SH-SY5Y (cell line): ENCODE data around the gene ADAMTS17.

Experiments used
- GATA2 ChIP-seq: IDR thresholded peaks from 2 replicates; pipeline ENCODE4 v1.6.1; 2011; ENCODE audit warnings: mild to moderate bottlenecking, low read depth, low read length
- GATA3 ChIP-seq: IDR thresholded peaks from 2 replicates; pipeline ENCODE4 v1.6.1; 2011; ENCODE audit warnings: low read depth, mild to moderate bottlenecking, low read length, moderate library complexity

ADAMTS17 gene

DNA sequence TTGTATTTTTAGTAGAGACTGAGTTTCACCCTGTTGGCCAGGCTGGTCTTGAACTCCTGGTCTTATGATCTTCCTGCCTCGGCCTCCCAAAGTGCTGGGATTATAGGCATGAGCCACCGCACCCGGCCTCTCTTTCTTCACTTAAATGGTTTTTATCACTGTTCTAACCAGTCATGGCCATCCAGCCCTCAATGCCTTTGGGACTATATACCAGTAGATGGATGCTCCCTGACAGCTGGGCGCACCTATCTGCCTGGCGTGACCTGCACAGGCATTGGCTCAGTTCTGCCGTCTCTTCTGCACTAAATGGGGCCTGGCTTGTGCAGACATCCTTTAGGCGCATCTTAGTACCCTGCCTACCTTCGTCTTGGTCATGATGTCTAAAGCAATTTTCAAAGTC, 233.4 kb downstream of the ADAMTS17 start:
- no peak for TF ChIP-seq GATA2
- TF ChIP-seq GATA3 = no peak

DNA sequence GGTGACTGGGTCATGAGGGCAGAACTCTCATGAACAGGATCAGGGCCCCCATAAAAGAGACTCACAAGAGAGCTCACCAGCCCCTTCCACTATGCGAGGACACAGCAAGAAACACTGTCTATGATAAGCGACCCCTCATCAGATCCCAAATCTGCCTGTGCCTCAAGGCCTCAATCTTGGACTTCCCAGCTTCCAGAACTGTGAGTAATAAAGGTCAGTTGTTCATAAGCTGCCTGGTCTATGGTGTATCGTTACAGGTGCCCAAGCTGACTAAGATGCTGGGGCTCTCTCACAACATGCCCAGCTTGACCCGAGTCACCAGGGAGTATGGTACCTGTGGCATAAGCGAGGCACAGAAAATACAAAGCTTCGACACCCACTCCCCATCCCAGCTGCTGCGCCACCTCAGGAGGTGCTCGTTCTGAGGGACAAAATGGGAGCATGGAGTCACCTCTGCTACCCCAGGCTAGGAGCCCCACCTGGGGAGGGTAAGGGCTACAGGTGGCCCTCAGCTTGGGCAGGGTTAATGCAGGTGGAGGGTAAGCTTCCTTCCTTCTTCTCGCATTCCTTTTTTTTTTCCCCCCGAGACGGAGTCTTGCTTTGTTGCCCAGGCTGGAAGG, 234.1 kb downstream of the ADAMTS17 start:
- TF ChIP-seq GATA3 (no peak), GATA2 (no peak)

DNA sequence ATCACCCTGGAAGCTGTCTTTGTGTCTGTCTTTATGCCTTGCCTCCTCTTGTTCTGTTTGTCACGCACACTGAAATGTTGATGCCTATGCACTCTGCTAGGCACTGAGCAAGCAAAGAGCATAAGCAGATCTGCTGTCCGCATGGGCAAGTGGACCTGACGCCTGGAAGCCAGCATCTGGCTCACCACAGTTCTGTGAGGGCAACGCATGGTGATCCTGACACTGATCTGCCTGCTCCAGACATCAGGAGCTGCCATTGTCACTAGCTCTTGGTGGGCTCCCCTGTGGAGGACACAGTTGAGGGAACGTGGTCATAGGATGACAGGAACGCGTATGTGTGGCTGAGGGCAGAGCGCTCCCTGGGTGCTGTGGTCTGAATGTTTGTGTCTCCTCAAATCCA, 234.6 kb downstream of the ADAMTS17 start:
- TF ChIP-seq GATA3 (no peak; the same call in 1 of the 2 replicates), GATA2 (no peak)

DNA sequence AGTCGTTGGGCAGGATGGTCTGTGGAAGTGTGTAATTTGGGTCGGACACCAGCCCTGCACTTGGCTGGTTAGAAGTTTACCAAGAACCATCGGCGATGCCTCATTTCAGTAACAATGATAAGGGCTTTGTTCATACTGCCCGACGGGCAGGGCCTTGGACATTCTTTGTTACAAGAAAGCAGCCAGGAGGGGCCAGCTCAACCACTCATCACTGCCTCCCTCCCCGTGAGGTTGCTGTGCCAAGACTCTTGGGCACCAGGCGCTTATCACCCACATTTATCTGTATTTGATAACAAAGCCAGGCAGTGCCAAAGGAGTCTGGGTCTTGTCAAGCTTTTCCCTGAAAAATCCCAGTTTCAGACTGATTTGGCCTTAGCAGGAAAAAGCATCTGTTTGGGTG, 235.0 kb downstream of the ADAMTS17 start:
- TF ChIP-seq GATA2 (peak; percentile 96), GATA3 (peak; percentile 88)

DNA sequence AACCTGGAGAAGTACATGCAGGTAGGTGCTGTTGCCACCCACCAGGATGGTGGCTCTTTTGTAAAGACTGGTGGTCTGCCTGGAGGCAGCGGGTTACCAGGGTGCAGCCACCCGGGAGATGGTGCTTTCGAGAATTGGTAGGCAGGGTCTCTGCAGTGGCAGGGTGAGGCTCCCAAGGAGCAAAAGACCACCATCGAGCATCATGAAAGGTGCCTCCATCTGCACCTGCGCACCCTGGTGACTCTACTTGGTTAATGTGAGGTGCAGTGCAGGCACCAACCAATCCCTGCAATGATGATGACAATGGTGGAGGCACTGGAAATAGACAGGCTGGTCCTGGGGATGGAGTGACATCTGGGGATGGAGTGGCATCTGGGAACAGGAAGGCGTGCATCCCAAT, 236.7 kb downstream of the ADAMTS17 start:
- TF ChIP-seq GATA3 = no peak
- TF ChIP-seq GATA2 = no peak

DNA sequence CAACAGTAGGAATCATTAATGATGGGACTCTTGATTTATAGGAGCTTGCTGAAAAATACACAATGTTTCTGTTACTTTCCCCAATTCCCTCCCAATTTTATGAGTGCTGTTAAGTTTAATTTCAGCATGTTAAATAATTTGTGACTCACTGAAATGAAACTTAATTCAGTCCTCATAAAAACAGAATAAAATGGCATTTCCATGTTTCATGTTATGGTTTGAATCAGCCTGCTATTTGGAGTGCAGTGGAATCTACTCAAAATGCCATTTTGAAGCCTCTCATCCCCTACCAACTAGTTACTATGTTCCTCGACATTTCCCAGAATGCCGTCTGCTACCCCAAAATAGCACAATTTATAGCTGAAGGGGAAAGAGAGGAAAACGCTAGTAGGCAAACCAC, 237.5 kb downstream of the ADAMTS17 start:
- TF ChIP-seq GATA2 (no peak), GATA3 (no peak)

DNA sequence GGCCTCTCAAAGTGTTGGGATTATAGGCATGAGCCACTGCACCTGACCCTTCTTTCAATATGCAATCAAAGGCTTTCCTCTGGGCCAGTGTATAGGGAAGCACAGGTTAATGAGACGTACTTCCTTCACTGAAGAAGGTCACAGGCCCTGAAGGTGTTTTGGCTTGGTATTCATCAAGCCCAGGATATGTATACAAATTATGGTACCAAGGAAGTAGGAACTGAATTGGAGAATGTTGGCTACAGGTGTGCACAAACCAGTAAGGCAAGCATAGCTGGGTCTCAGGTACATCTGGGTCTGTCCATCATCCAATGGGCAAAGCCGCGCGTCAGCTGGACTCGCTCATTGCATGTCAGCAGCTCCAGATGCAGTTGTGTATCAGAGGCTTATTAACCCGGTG, 237.9 kb downstream of the ADAMTS17 start:
- TF ChIP-seq GATA2 (no peak), GATA3 (no peak)

DNA sequence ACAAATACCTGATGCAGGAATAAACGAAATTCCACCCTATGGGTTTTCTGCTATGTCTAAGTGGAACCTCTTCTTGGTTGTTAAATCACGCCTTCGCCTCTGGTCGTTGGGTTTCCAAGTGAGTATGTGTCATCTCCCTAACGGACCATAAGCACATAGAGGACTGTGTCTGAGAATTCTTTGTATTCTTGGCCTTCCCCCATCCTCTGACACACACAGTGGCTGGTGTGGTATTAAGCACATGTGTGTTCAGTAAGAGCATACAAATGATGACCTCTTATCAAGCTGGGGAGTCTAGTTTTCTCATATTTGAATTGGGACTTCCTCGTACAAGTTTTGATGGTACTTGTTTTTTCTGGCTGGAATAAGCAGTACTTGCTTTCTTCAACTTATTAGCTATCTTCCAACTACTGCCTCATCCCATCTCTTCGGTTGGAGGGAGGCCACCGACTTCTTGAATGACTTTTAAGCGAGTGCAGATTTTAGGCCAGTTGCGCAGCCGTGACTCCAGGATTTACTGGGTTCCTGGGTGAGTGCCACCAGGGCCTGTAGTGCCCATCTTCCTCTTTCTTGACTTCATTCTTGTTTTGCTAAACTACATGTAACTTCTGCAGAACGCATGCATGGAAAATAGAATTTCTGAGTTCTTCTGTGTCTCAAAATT, 240.2 kb downstream of the ADAMTS17 start:
- TF ChIP-seq GATA2 (no peak), GATA3 (no peak)

DNA sequence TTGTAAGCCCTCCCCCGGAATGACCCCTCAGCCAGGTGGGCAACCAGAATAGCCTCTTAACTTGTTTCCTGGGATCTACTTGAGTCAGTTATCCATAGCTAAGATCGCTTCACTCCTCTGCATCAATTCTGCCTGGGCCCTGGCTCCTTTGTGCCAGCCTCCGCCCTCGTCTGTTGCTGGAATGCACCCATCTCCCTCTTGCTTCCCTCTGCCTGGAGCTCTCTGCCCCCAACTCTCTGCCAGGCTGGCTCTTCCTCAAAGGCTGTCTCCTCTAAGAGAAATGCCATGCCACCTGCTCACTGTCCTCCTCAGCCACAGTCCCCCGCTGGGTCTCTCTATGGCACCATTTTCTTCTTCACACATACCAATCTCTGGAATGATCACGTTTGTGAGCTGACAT, 240.8 kb downstream of the ADAMTS17 start:
- TF ChIP-seq GATA3 = no peak
- TF ChIP-seq GATA2 = no peak

DNA sequence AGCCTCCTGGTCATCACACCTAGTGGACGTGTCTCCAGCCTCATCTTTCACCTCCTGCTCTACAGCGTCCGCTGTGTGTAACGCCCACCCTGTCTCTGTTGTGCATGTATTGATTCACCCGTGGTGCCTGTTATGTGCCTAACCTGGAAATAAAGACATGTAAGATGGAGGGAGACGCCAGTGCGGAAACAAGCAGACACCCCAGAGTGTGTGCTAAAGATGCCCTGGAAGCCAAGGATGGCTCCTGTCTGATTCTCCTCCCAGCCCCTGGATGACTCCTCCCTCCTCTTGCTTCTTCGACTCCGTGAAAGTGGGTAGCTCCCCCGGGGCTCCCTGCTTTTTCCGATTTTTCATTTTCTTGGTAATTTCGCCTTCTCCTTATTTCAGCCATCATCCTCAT, 241.8 kb downstream of the ADAMTS17 start:
- TF ChIP-seq GATA2 (no peak), GATA3 (no peak)

DNA sequence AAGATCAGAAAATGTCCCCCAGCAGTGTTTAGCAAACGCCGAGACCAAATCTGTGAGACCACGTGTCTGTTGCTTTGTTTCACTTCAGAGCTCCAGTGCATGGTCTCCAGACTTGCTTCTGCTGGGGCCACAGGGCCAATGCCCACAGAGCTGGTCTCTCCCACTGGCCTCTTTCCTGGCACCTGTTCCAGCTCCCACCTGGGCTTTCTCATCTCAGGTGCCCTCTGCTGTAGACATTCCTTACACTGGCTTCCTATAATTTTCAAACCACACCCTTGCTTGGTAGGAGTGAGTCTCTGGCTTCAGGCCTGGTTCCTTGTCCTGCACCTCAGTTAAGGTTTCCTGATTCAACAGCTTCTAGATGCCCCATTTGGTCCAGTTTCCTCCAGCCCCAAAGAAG, 243.1 kb downstream of the ADAMTS17 start:
- TF ChIP-seq GATA2 = no peak
- TF ChIP-seq GATA3 = no peak

DNA sequence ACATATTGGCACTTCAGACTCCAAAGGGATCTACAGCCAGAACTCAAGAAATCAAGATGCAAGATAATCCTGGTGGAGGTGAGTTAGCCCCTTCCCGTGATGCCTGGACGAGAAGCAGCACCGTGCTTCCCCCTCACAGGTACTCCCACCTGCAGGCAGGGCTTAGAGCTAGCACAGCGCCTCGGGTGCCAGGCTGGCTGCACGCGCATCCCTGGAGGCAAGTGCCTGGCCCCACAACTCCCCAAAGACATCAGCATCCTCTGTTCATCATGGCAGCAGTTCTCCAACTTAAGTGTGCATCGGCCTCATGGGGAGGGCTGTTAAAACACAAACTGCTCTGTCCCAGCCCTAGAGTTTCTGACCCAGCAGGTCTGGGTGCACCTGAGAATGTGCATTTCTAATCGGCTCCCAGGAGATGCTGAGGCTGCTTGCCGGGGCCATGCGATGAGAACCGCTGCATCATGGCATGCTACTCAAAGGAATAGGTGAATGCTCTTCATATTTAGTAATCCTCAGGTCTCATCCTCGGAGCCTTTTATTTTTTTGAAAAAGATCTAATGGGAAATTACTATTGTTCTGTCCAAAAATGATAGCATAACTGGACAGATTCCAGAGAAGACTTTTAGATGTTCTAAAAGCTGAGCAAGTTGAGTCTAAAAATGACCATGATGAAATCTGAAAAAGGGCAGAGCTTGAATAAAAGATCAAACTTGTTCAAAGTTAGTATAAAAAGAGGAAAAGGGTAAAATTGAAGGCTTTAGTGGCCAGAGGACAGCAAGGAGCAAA, 244.2 kb downstream of the ADAMTS17 start:
- TF ChIP-seq GATA3 = no peak
- TF ChIP-seq GATA2 = no peak

DNA sequence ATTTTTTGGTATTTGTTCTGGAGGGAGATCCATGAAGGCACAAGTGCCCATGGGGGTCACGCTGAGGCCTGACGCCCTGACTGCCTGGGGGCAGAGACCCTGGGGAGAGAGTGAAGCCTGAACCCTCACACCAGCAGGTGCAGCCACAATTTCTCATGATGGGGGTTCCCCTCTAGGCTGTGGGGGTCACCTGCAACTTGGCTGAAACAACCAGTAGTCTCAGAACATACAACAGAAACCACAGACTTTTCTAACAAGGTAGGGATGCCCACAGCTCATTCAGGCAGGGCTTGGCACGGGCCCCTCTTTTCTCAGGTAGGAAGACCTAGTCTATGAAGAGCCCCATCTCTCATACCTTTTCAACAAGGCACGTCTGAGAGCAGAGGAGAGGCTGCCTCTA, 245.1 kb downstream of the ADAMTS17 start:
- TF ChIP-seq GATA2 (no peak), GATA3 (no peak)

DNA sequence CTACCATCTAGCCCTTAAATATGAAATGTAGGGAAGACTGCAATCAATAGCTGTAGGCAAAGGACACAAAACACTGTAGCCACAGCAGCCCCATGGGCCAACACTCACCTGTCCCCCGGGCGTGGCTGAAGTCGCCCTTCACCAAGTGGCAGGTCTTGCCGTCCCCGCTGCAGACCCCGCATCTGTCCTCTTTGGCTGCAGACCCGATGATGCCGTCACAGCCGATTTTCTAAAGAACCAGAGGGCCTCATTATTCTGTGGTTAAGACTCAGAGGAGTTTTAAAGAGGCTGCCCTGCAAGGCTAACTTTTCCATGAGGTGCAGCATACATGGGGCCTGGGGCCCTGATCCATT, 245.6 kb downstream of the ADAMTS17 start:
- no peak for TF ChIP-seq GATA3
- TF ChIP-seq GATA2 = no peak

DNA sequence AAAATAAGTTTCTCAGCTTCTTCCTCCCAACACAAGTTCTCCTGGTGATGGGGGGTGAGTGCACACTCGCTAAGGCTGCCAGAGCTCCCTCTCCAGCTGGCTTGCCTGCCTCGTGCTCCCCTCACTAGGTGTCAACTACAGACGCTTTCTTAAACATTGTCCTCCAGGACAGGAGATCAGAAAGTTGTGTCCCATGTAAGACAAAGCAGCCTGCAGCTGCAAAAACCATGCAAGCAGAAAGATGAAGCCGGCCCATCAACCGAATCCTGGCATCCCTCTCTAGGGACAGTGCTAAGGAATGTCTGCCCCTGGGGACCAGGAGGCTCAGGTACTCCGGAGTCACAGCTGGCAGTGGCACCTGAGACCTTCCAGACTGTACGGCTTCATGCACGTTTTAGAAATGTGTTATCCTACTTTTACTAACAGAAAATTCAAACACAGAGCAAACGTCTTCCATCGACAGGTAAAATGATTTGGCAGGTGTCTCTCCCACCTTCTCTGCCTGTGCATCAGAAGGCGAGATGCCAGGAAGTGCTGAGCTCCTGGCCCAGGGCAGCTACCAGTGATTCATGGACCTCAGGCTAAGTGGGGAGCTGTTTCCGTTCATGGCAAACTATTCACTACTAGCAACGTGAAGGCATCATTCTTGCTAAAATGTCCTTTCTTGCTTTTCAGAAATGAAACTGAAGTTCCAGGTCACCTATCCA, 246.1 kb downstream of the ADAMTS17 start:
- no peak for TF ChIP-seq GATA3
- no peak for TF ChIP-seq GATA2

DNA sequence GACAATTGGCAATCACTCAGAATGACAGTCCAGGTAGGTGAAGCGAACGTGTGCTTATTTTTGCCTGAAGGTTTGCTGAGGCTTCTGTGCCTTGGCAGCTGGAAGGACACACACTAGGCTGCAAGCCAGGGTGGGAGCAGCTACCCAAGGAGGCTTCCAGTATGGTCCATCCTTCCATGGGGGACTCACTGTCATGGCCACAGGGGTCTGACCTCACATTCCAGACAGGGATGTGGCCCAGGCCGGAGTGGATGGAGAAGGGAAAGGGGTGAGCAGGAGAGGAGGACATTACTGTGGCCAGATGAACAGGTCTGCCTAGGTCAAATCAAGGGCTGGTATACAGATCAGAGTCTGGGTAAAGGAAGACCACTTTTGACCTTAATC, 247.7 kb downstream of the ADAMTS17 start:
- TF ChIP-seq GATA2 (no peak), GATA3 (no peak)
